IPS-NIHi7 (cell line): Measurements from ENCODE around the gene ABCF2.
A peak's percentile ranks its signal among the peaks of the same experiment; 100 is the strongest.

ENCODE experiments used
- DNase-seq: peaks from one replicate; pipeline ENCODE4 v3.0.0; 2012; ENCODE audit warnings: mixed read lengths; ENCODE audit errors: extremely low spot score

ABCF2 gene

DNA sequence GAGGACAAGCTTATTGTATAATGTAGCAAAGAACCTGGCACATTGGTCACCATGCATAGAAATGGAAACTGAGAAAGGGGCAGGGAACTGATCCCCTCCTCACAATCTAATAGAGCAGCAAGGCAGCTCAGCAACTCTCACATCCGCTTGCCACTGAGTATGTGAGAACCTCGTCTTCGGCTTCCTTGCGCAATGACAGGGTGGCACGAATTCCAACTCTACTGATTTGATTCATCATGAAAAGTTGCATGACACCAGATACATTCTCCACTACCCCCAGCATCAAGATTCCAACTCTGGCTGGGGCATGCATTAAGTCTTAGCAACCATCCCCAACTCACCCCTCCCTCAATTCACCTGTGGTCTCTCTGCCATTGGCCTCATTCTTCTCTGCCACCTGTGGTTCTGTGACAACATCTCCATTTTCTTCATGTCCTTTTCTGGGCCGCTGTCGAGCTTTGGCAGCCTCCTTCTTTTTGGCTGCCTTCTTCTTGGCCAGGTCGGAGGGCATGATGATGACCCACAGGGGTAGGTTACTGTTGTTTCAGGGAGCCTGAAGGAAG is 976 bp downstream of the ABCF2 start:
- no peak for DNase-seq

DNA sequence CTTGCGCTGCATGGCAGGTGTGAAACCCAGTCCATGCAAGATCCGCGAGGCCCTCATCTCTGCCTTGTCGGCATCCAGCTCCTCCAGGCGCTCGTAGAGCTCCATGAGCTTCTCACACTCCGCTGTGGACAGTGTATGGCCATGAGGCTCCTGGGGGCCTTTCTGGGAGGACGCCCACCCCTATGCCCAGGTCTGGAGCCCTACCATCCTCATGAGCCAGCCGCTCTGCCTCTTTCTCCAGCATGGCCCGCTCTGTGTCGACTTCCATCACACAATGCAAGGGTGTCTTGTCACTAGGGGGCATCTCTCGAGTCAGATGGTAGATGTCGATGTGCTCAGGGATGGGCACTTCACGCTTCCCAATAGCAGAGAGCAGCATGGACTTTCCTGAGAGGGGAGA is 3.3 kb downstream of the ABCF2 start:
- DNase-seq = no peak

DNA sequence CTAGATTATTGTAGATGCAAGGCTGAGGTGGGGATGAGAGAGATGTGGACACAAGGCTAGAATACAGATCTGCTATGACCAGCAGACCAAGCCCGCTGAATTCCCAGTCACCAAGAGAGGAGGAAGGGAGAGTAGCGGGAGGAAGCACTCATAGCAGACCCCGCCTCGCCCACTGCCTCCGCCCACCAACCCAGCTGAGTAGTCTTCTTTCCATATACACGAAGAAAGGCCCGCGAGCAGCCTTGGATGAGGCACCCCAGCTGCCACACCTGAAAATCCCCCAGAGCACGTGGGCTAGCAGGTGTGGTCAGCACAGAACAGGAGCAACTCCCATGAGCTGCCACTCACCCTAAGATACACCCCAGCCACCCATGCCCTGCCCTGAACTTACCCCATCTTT is 8.8 kb downstream of the ABCF2 start:
- no peak for DNase-seq

DNA sequence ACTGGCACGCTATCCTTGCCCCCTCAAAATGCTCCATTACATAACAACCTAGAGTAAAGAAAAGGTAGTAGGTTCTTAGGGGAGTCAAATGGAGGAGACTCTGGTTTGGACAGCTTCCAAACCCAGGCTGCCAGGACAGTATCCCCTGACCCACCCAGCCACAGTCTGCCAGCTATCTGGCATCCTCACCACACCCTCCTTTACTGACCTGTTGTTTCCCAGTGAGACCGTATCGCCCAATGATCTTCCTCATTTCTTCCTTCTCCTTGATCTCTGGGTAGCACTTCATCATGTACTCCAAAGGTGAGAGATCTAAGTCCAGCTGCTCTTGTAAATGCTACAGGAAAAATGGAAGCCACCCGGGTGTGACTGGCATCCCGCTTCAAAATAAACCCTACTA is 11.6 kb downstream of the ABCF2 start:
- no peak for DNase-seq

DNA sequence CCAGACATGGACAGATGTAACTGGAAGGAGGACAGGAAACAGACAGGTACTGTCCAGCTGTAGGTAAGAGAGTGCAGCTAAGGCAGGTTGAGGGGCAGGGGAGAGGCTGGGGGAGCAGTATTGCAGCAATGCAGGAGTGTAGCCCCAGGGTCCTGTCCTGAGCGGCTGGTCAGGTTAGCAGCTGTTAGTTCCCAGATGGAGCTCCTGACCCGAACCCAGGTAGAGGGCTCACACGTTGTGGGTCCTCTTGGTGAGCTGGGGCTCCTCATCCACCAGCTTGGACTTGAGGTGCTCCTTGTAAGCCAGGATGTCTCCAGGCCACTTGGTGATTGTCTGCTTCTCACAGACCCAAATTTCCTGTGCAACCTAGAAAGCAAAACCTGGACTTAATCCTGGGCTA is 13.2 kb downstream of the ABCF2 start:
- DNase-seq = no peak

DNA sequence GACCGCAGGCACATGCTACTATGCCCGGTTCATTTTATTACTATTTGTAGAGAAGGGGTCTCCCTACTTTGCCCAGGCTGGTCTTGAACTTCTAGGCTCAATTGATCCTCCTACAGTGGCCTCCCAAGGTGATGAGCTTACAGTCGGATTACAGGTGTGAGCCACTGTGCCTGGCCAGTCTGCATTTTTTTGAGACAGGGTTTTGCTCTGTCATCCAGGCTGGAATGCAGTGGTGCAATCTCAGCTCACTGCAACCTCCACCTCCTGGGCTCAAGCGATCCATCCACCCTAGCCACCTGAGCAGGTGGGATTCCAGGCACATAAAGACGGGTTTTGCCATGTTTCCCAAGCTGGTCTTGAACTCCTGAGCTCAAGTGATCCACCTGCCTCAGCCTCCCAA is 14.4 kb downstream of the ABCF2 start:
- no peak for DNase-seq

DNA sequence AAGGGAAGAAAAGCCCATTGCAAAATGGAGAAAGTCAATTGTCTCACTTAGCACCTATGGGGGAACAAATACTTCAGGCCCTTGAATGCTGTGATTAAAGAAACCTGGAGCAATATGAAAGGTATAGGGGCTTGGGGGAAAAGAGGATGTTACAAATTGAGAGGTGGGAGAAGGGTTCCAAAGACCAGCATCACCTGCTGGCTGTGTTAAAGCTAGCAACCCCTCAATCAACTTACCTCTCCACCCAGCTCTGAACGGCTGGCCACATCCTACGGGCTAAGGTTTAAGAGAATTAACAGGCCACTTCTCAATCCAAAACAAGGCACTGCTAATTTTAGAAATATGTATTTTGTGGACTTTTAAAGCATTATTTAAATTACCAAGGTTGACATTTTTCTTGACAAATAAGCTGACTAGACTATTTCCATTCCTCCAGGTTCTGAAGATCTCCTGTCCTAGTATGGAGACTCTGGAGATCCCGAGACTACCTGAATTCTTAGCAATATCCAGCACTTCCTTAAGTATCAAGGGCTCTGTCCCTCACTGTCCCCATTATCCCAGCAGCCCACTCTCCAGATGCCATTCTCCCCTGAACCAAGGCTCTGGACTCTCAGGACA is 15.7 kb downstream of the ABCF2 start:
- DNase-seq = no peak

DNA sequence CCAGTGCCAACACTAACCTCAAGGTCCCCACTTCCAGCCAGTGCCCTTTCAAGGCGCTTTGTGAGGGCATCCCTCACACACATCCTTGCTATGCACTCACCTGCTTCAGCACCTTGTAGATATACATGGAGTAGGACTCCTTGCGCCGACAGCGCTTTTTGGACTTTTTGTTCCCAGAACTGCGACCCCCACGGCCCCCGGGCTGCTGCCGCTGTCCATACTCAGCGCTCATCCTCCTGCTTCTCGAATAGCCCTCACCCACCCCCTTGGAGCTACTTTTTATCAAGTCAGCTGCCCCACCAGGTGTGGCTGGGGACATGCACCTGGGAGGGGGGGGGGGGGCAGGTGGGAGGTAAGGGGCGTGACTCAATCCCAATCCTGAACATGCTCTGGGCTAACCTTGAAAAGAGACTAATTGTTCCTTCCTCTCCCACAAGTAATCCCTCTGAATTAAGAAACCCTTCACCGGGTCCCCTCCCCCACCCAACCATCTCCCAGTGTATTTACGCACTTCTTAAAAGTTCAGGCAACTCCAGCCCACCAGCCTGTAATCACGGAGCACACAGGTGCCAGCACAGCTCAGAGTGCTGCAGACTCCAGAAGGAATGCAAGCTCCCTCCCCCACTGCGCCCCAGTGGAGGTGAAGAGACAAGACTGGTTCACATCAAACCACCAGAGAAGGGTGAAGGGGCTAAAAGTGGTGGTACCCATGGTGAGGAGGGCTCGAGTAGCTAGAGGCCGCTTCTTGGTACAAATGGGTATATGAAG is 16.7 kb downstream of the ABCF2 start, which contains the start of gene H2BK1:
TSS of gene H2BK1 (minus strand) at position 402 of the 768 bp plus-strand sequence. CDS start at position 232, 170 bp downstream.
- DNase-seq = peak; percentile 31

DNA sequence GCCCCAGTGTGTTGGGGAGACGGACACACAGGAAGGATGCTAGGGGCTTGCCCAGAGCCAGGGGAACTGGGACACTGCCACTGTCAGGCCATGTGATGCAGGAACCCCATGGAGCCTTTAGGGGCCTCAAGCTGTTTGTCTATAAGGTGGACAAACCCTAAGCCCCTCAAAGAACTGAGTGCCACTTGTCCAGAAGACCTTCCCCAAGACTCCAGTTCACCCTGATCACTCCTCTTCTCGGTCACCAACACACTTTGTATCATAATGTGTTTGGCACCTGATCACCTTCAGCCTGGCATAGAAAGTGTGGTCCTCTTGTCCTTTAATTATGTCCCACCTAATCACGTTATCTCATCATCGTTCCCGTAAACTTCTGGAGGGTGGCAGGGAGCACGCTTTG is 17.4 kb downstream of the ABCF2 start:
- no peak for DNase-seq

DNA sequence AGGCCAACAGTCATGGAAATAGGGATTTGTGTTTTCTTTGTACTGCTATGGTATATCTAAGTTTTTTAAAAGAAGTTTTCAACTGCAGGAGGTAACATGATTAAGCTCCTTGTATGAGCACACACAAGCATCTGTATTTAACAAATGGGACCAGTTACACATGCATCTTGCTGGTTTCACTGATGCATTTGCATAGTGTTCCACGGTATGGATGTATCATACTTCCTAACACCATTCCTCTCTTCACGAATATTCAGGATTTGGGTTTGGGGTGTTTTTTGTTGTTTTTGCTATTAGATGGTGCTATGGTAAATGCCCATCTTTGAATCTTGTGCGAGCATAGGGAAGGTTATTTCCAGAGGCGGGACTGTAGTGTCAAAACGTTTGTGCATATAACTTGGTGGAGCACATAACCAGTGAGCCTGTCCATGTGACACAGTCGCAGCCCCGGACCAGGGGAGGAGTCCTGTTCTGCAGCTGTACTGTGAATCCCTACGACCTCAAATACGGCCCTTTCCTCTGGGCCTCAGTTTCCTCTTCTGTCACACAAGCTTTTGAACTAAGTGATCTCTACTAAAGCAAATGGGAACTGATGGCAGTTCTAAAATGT is 18.6 kb downstream of the ABCF2 start:
- no peak for DNase-seq

DNA sequence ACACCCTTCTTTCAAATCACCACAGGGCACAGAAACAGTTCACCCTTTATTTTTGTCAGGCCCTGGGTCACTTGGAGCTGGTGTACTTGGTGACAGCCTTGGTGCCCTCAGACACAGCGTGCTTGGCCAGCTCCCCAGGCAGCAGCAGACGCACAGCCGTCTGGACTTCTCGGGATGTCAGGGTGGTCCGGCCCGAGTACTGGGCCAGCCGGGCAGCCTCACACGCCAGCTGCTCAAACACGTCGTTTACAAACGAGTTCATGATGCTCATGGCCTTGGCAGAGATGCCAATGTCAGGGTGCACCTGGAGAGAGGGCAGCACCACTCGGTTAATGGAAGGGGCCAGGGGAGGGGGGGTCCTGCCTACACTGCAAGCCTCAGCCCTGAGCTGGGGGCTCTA is 19.2 kb downstream of the ABCF2 start:
- DNase-seq = no peak

DNA sequence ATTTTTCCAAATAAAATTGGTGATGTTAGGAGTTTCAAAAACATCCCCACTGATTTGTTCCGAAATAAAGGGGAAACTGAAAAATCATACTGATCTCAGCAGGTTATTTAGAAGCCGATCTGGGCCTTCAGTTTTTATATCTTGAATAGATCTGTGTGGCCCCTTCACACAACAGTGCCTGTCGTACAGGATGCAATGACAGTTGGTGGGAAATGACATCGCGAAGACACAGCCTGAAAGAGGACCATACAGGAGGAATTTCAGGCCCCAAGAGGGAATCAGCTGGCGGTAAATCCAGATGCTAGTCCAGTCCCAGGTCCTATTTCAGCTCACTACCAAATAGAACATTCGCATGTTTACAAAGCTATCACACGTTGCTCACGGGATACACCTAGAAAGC is 19.7 kb downstream of the ABCF2 start:
- no peak for DNase-seq

DNA sequence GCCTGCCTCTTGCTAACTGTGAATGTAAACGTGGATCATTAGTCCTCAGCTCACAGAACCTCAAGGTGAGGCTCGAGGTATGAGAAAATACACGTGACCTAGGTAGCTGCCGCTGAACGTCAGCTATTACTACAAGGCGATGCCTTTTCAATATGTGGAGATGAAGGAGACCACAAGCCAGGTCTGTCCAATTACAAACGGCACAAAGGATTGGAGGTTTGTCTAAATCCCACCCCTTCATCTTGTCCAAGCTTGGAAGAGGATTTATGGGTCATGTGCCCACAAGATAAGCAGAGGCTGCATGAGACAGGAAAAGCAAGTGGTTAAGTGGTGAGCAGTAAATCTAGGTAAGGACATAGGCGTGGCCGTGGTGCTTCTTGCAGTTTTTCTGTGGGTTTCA is 20.1 kb downstream of the ABCF2 start:
- no peak for DNase-seq

DNA sequence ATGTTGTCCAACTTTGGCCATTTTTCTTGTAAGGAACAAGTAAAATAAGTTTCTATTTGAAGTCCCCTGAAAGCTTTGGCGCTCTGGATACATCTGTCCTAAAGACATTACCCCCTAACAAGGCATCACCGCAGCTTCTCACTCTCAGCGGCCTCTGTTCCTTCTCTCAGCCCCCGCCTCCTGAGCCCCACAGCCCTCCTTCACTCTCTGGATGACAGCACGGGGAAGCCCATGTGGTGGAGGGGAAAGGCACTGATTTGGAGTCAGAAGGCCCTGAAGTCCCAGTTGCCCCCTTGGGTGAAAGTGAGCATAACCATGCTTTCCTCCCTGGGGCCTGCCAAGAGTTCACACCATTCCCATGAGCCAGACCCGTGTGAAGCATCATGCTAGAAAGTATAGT is 21.3 kb downstream of the ABCF2 start:
- DNase-seq = no peak

DNA sequence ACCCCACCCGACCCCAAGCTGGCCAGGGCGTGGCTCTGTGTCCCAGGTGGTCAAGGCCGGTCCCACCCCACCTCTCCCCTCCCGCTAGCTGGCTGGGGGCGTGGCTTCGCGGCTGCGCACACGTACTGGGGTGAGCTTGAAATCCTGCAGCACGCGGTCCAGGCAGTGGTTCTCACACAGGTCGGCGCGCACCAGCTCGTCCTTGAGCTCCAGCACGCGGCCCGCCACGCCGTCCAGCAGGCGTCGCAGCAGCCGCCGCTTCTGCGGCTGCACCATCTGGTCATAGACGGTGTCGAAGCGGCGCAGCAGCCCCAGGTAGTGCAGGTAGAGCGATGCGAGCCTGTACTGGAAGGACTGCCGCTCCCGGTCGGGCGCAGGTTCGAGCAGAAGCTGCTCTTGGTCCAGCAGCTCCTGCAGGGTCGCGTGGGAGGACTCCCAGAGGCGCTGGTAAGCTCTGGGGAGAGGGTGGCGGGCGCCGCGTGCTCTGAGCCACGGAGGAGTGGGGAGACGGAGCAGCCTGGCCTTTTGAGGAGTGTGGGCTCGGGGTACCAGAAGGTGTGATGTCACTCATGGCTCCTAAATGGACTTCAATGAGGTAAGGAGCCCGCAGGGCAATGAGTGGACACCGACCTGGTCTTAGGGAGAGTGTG is 22.5 kb downstream of the ABCF2 start:
- no peak for DNase-seq

DNA sequence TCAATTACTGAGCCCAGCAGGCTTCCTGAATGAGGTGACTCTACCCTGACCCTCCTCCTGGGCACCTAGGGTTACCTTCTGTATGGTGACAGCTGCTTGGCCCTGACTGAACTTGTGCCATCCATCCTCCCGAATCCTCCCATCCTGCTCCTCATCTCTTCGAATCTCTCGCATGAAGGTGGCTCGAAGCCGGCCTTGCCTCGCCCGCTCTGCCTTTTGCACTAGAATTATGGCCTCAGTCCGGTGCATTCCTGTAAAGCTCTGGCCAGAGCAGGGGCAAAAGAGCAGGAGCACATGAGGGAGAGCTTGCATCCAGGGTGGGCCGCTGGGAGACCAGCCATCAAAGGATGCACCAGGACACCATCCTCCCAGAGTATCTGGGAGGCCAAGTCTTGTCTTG is 24.2 kb downstream of the ABCF2 start:
- DNase-seq = no peak

DNA sequence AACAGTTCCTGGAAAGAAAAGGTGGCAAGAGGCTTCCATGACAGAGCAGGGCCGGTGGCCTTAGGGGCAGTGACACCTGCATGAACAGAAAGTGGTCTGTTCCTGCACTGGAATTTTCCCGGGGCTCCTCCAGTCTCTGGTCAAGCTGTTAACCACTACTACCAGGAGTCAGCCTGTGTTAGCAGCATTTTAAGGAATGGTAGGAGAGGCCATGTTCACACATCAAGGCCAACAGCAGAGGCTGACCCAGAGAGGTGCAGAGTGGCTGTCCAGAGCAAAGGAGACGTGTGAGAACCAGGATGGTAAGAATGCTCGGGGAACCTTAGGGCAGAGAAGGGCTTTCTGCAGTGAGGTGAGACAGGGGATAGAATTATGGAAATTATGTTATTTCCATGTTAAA is 25.3 kb downstream of the ABCF2 start:
- DNase-seq = no peak

DNA sequence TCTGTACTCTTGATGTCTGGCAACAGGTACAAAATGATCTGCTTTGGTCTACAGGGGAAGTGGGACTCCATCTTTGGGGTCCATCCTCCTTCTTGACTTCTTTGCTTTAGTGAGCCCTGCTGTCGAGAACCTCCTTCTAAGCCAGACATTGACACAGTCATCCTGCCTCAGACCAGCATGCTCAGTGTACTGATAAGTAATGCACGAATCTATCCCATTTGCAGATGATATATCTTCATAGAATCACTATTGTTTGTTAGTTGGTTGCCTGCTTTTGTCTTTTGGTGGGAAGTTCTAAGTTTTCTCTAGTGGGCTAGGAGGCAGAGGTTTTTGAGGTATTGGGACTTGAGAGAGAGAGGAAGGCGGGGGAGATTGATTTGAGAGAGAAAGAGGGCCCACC is 25.7 kb downstream of the ABCF2 start:
- no peak for DNase-seq

DNA sequence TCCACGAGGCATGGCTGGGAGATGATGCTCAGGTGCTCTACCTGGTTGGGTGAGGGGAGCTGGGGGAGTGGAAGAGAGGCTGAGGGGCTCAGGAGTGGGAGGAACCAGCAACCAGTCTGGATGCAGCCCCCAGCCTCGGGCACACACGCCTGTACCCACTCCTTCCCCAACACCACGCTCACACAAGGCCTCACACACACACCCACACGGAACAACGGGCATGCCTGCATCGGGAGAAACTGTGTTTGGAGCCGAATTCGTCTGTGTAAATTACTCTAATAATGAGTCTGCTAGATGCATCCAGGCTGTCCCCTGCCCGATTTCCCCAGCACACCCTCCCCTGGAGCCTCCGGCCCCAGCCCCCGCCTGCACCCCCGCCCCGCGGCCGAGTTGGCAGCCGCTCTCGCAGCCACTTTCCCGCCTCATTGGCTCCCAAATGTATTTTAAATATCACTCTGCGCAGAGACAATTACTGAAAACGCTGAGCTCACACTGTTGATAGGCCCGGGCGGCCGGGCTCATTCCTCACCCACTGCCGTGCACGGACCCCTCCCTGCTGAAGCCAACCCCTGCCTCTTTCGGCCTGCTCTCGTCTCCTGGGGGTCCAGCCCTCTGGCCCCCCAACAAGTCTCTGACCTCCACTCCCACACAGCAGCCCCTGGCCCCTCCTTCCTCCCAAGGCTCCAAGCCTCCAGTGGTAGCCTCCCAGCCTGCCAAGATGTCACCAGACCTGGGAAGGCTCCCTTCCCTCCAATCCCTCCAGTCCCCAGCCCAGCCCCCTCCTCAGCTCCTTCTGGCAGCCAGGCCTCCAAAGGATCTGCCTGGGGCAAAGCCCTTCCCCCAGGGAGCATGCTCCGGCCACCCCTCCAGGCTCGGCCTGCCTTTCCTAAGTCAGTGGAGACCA is 27.8 kb downstream of the ABCF2 start:
- peak; percentile 76 for DNase-seq

DNA sequence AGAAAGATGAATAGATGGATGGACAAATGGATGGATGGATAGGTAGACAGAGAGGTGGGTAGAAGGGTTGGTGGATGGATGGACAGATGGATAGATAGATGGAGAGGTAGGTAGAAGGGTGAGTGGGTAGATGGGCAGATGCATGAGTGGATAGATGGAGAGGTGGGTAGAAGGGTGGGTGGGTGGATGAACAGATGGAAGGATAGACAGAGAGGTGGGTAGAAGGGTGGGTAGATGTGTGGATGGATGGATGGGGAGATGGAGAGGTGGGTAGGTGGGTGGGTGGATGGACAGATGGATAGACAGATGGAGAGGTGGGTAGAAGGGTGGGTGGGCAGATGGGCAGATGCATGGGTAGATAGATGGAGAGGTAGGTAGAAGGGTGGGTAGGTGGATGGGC is 29.1 kb downstream of the ABCF2 start:
- no peak for DNase-seq
